ENCODE data around the gene CCL17.

DNA sequence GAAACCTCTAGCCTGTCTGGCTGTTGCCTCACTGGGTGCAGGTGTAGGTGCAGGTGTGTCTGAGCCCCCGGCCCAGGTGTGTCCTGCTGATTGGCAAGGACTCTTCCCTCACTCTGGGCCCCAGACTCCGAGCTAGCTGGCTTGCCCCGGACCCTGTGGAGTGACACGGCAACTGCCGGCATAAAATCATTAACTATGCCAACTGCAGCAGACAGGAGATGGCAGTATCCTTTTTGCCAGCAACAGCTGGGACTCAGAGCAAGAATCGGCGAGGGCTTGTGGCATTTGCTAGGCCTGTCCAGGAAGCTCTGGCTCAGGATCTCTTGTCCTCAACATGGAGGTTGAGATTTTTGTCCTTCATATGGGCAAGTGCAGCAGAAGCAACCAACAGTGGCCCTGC is 21.8 kb downstream of the CCL17 start:
- TF ChIP-seq, protein P1, sequence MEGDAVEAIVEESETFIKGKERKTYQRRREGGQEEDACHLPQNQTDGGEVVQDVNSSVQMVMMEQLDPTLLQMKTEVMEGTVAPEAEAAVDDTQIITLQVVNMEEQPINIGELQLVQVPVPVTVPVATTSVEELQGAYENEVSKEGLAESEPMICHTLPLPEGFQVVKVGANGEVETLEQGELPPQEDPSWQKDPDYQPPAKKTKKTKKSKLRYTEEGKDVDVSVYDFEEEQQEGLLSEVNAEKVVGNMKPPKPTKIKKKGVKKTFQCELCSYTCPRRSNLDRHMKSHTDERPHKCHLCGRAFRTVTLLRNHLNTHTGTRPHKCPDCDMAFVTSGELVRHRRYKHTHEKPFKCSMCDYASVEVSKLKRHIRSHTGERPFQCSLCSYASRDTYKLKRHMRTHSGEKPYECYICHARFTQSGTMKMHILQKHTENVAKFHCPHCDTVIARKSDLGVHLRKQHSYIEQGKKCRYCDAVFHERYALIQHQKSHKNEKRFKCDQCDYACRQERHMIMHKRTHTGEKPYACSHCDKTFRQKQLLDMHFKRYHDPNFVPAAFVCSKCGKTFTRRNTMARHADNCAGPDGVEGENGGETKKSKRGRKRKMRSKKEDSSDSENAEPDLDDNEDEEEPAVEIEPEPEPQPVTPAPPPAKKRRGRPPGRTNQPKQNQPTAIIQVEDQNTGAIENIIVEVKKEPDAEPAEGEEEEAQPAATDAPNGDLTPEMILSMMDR (IDR thresholded peaks at IDR 0.05), result no peak
- no peak for TF ChIP-seq POLR2A (IDR thresholded peaks at IDR 0.05)
